ENCODE data around the gene GTF2F2. TPM values are rescaled to one million over a fixed set of nuclear protein-coding genes. Genes with fewer than 3 reads are reported as not detected.

Gene GTF2F2
- total RNA-seq, 1 experiment from 2014 or later, result 37.8 TPM

- ChIA-PET CTCF (no interaction called here), POLR2A (ENCODE audit: low non-redundant PET) (no interaction called here)
- intact Hi-C loops (cut with micrococcal nuclease; ENCODE audit: unreplicated experiment), result no loop called here
- H3K9me3 ChIP-seq (ENCODE audit: low read depth, low read length, poor library complexity, severe bottlenecking), result no peaks in the 10 kb centered on the region
- H3K4me3 ChIP-seq (ENCODE audit: low read depth, low read length, poor library complexity, severe bottlenecking), result no peak overlapping the region
- no peaks in the 10 kb centered on the region for H3K27me3 ChIP-seq (replicated peaks; ENCODE audit: insufficient read depth, low read depth, low read length, poor library complexity)
- TF ChIP-seq CTCF (conservative IDR thresholded peaks at IDR 0.05; ENCODE audit: low read depth, low read length) (no peak), EZH2 (IDR thresholded peaks at IDR 0.05; ENCODE audit: borderline replicate concordance, low read depth, low read length, poor library complexity, severe bottlenecking) (no peak)
- no peak overlapping the region for H3K27ac ChIP-seq (ENCODE audit: low read depth, low read length, poor library complexity, severe bottlenecking)
- peaks cover 11% of the 10 kb centered on the region for H3K4me1 ChIP-seq (ENCODE audit: insufficient read depth, low read length, poor library complexity, severe bottlenecking)
- no TSS peak for BruUV-seq (replicated peaks)
- H3K36me3 ChIP-seq (ENCODE audit: insufficient read depth, low read length, poor library complexity, severe bottlenecking), result no peaks in the 10 kb centered on the region
- DNase-seq (ENCODE audit: low spot score), result no peak
Observed at GRCh38 chr13:45122941-45123340, 2.6 kb downstream of the GTF2F2 start.

GRCh38 chr13:45132369-45133064 lies 12.2 kb downstream of the GTF2F2 start:
- Histone ChIP-seq H3K27ac (ENCODE audit: low read depth, low read length, poor library complexity, severe bottlenecking) (no peak overlapping the region), H3K27me3 (replicated peaks; ENCODE audit: insufficient read depth, low read depth, low read length, poor library complexity) (no peaks in the 10 kb centered on the region), H3K4me1 (ENCODE audit: insufficient read depth, low read length, poor library complexity, severe bottlenecking) (no peaks in the 10 kb centered on the region), H3K4me3 (ENCODE audit: low read depth, low read length, poor library complexity, severe bottlenecking) (no peak overlapping the region), H3K36me3 (ENCODE audit: insufficient read depth, low read length, poor library complexity, severe bottlenecking) (no peaks in the 10 kb centered on the region), H3K9me3 (ENCODE audit: low read depth, low read length, poor library complexity, severe bottlenecking) (no peaks in the 10 kb centered on the region)
- intact Hi-C loops (cut with micrococcal nuclease; ENCODE audit: unreplicated experiment), result no loop called here
- no TSS peak for BruUV-seq (replicated peaks)
- TF ChIP-seq CTCF (conservative IDR thresholded peaks at IDR 0.05; ENCODE audit: low read depth, low read length) (no peak), EZH2 (IDR thresholded peaks at IDR 0.05; ENCODE audit: borderline replicate concordance, low read depth, low read length, poor library complexity, severe bottlenecking) (no peak)
- ChIA-PET POLR2A (ENCODE audit: low non-redundant PET) (no interaction called here), CTCF (no interaction called here)
- no peak for DNase-seq (ENCODE audit: low spot score)

- Histone ChIP-seq H3K9me3 (ENCODE audit: low read depth, low read length, poor library complexity, severe bottlenecking) (no peaks in the 10 kb centered on the region), H3K4me3 (ENCODE audit: low read depth, low read length, poor library complexity, severe bottlenecking) (no peak overlapping the region), H3K27me3 (replicated peaks; ENCODE audit: insufficient read depth, low read depth, low read length, poor library complexity) (no peaks in the 10 kb centered on the region), H3K36me3 (ENCODE audit: insufficient read depth, low read length, poor library complexity, severe bottlenecking) (peaks cover 2% of the 10 kb centered on the region), H3K4me1 (ENCODE audit: insufficient read depth, low read length, poor library complexity, severe bottlenecking) (no peaks in the 10 kb centered on the region), H3K27ac (ENCODE audit: low read depth, low read length, poor library complexity, severe bottlenecking) (no peak overlapping the region)
- DNase-seq (ENCODE audit: low spot score), result no peak
- intact Hi-C loops (cut with micrococcal nuclease; ENCODE audit: unreplicated experiment), result no loop called here
- TF ChIP-seq CTCF (conservative IDR thresholded peaks at IDR 0.05; ENCODE audit: low read depth, low read length) (no peak), EZH2 (IDR thresholded peaks at IDR 0.05; ENCODE audit: borderline replicate concordance, low read depth, low read length, poor library complexity, severe bottlenecking) (no peak)
- BruUV-seq (replicated peaks), result no TSS peak
- POLR2A ChIA-PET (ENCODE audit: low non-redundant PET), result no interaction called here
- CTCF ChIA-PET, result no interaction called here
Observed at GRCh38 chr13:45133396-45134118, 13.2 kb downstream of the GTF2F2 start.
